Thoracic aorta (tissue), 2 donors: ENCODE data around the gene RHBG. TPM values are rescaled to one million over a fixed set of nuclear protein-coding genes. Genes with fewer than 3 reads are reported as not detected.
"Not testable (repeated sequence)": the region's sequence is repeated elsewhere in the genome, so short reads cannot be mapped to it uniquely, and the experiment has no call there.

Experiments
- ATAC-seq: fragments of 150-250 bp; one replicate; pipeline ENCODE4 v1.8.0; 2017; ENCODE audit warnings: low read depth; ENCODE audit not compliant: insufficient number of reproducible peaks, low FRiP score
- DNase-seq: peaks from one replicate; pipeline ENCODE4 v3.0.0-alpha.2; 2020; ENCODE audit warnings: low spot score
- H3K27ac ChIP-seq, 2 donors: fragments of 200-600 bp; sonication (generic); 1 replicate in 1 of 2; 2 replicates in 1 of 2; pipeline ENCODE4 v1.5.1; 2016; ENCODE audit warnings: mild to moderate bottlenecking in 2 of 2, moderate library complexity in 2 of 2
- H3K27me3 ChIP-seq: fragments of 200-600 bp; sonication (generic); replicated peaks from 2 replicates; pipeline ENCODE4 v1.6.0; 2016; ENCODE audit warnings: mild to moderate bottlenecking; ENCODE audit not compliant: insufficient read depth
- H3K36me3 ChIP-seq: fragments of 200-600 bp; sonication (generic); one replicate; pipeline ENCODE4 v1.5.1; 2016
- H3K4me1 ChIP-seq, 2 donors: fragments of 200-600 bp; sonication (generic); 1 replicate in 1 of 2; 2 replicates in 1 of 2; pipeline versions ENCODE4 v1.5.1 to v1.6.0; 2016; ENCODE audit warnings: low read depth in 2 of 2, mild to moderate bottlenecking in 1 of 2; ENCODE audit not compliant: control insufficient read depth in 1 of 2
- H3K4me3 ChIP-seq: fragments of 200-600 bp; sonication (generic); 2 replicates; pipeline ENCODE4 v1.5.1; 2016; ENCODE audit warnings: mild to moderate bottlenecking
- H3K9me3 ChIP-seq: fragments of 200-600 bp; sonication (generic); 2 replicates; pipeline ENCODE4 v1.5.1; 2016
- total RNA-seq, 2 donors: library from RNA; depleted of rRNA; stranded (reverse); fragments of >200 nt; gene quantifications; one replicate each; pipeline versions ENCODE4 v1.1.0 to v1.2.3, GENCODE V29; 2016
- TF ChIP-seq, protein P1 (sequence below): fragments of 200-600 bp; sonication (generic); IDR thresholded peaks from one replicate; pipeline ENCODE4 v1.5.1; 2019; ENCODE audit warnings: antibody characterized with exemption

The RHBG gene
- not detected for total RNA-seq

DNA sequence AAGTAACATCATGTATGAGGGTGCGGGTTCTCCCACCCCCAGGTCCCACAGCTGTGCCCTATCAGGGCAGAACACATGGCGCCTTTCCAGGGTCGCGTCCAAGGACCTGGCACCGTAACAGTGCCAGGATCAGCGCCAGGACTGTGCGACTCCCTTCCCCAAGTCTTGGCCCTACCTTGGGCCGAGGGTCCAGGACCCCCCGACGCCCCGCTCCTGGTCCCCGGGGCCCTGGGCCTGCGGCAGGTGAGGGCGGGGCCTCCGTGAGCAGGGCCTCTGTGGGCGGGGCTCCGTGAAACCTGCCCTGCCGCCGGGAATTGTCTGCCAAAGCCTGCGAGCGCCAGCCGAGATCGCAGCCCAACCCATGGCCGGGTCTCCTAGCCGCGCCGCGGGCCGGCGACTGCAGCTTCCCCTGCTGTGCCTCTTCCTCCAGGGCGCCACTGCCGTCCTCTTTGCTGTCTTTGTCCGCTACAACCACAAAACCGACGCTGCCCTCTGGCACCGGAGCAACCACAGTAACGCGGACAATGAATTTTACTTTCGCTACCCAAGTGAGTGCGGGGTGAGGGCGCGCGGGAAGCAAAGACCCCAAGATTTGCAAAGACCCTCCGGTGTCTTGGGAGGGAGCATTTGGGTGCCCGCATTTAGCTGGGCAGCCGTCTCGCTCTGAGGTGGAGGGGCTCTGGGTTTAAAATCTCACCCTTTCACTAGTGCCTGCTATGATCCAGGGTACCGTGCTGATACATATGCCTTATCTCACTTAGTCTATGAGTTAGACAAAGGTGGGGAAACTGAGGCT is at the start of gene RHBG:
TSS of gene RHBG (plus strand) at position 323 of the 796 bp plus-strand sequence. CDS start at position 362, 39 bp downstream.
- TF ChIP-seq, protein P1, sequence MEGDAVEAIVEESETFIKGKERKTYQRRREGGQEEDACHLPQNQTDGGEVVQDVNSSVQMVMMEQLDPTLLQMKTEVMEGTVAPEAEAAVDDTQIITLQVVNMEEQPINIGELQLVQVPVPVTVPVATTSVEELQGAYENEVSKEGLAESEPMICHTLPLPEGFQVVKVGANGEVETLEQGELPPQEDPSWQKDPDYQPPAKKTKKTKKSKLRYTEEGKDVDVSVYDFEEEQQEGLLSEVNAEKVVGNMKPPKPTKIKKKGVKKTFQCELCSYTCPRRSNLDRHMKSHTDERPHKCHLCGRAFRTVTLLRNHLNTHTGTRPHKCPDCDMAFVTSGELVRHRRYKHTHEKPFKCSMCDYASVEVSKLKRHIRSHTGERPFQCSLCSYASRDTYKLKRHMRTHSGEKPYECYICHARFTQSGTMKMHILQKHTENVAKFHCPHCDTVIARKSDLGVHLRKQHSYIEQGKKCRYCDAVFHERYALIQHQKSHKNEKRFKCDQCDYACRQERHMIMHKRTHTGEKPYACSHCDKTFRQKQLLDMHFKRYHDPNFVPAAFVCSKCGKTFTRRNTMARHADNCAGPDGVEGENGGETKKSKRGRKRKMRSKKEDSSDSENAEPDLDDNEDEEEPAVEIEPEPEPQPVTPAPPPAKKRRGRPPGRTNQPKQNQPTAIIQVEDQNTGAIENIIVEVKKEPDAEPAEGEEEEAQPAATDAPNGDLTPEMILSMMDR, result no peak
- Histone ChIP-seq H3K27ac (no peak within 1 kb of the TSS), H3K4me3 (peak within 1 kb of the TSS; percentile 69), H3K4me1 (peaks cover 4 to 10% of the 10 kb centered on the region in 2 donors), H3K27me3 (no peaks in the 10 kb centered on the region), H3K36me3 (no peaks in the 10 kb centered on the region), H3K9me3 (no peaks in the 10 kb centered on the region)
- ATAC-seq (no peak), DNase-seq (no peak)

- Histone ChIP-seq H3K9me3 (no peaks in the 10 kb centered on the region), H3K36me3 (peaks cover 80% of the 10 kb centered on the region), H3K4me3 (no peak overlapping the region), H3K27ac (no peak overlapping the region), H3K27me3 (no peaks in the 10 kb centered on the region), H3K4me1 (no peaks in the 10 kb centered on the region)
- ATAC-seq (no peak), DNase-seq (no peak)
- TF ChIP-seq, protein P1, result peak; percentile 37
These were observed 49.3 kb upstream of the RHBG start for GRCh38 chr1:156319664-156320063.

DNA sequence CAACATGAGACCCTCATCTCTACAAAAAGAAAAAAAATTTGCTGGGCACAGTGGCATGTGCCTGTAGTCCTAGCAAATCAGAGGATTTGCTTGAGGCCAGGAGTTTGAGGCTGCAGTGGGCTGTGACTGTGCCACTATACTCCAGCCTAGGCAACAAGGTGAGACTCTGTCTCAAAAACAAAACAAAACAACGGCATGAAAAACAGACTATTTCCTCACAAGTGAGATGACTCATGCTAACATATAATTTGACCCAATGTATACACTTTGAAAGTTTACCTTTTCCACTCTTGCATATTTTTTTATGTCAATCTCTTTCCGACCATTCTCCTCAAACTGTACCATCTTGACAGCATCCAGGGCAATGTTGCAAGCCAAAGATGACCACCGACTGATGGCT is 48.5 kb upstream of the RHBG start:
- ATAC-seq (no peak), DNase-seq (no peak)
- H3K9me3 ChIP-seq, result no peaks in the 10 kb centered on the region
- no peaks in the 10 kb centered on the region for H3K27me3 ChIP-seq
- no peak overlapping the region for H3K4me3 ChIP-seq
- H3K36me3 ChIP-seq, result peaks cover 85% of the 10 kb centered on the region
- no peak overlapping the region for H3K27ac ChIP-seq
- H3K4me1 ChIP-seq, result no peaks in the 10 kb centered on the region
- TF ChIP-seq, protein P1, result no peak

DNA sequence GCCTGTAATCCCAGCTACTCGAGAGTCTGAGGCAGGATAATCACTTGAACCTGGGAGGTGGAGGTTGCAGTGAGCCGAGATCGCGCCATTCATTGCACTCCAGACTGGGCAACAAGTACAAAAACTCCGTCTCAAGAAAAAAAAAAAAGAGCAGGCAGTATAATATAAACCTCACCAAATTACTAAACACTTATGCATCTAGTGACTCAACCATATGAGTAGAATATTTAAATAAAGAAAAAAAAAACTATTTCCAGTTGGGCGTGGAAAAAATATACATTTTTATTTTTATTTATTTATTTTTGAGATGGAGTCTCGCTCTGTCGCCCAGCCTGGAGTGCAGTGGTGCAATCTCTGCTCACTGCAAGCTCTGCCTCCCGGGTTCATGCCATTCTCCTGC is 45.8 kb upstream of the RHBG start:
- DNase-seq, H3K4me3 ChIP-seq, H3K27me3 ChIP-seq, H3K27ac ChIP-seq, ATAC-seq, H3K4me1 ChIP-seq, H3K9me3 ChIP-seq: not testable (repeated sequence)
- peaks cover 65% of the 10 kb centered on the region for H3K36me3 ChIP-seq

GRCh38 chr1:156336242-156336641 is 32.8 kb upstream of the RHBG start:
- no peak overlapping the region for H3K27ac ChIP-seq
- no peaks in the 10 kb centered on the region for H3K27me3 ChIP-seq
- H3K4me3 ChIP-seq, result peak overlapping the region; percentile 94
- TF ChIP-seq, protein P1, result no peak
- no peaks in the 10 kb centered on the region for H3K9me3 ChIP-seq
- H3K36me3 ChIP-seq, result peaks cover 21% of the 10 kb centered on the region
- ATAC-seq, result no peak
- peaks cover 12 to 18% of the 10 kb centered on the region in 2 donors for H3K4me1 ChIP-seq
- no peak for DNase-seq
